K562 (cell line): ENCODE data around the gene RNLS.

ENCODE experiments used
- BCOR ChIP-seq: fragments of 450-650 bp; IDR thresholded peaks from 2 replicates; pipeline ENCODE4 v1.6.1; 2016
- BHLHE40 ChIP-seq: IDR thresholded peaks from 2 replicates; pipeline ENCODE4 v1.6.1; 2011; ENCODE audit warnings: low read length, improper control_type of control experiment
- CEBPB ChIP-seq: fragments of 450-650 bp; IDR thresholded peaks from 2 replicates; pipeline ENCODE4 v1.6.1; 2016; ENCODE audit warnings: missing genetic modification characterization, missing compliant biosample characterization
- GABPA ChIP-seq: fragments of 200-800 bp; sonication (Bioruptor generic); conservative IDR thresholded peaks from 2 replicates; pipeline ENCODE4 v1.6.1; 2016; ENCODE audit warnings: low read depth, missing genetic modification characterization, missing compliant biosample characterization
- MBD2 ChIP-seq: sonication (generic); IDR thresholded peaks from 2 replicates; pipeline ENCODE4 v1.6.1; 2016; ENCODE audit warnings: low read depth, borderline replicate concordance
- PTBP1 ChIP-seq: fragments of 200-400 bp; formaldehyde crosslinking; IDR thresholded peaks from 2 replicates; pipeline ENCODE4 v1.6.1; 2017; ENCODE audit warnings: low read depth, low read length
- ZEB2 ChIP-seq: fragments of 450-650 bp; IDR thresholded peaks from 2 replicates; pipeline ENCODE4 v1.6.1; 2016
- ZFX ChIP-seq: sonication (generic); formaldehyde crosslinking; IDR thresholded peaks from 2 replicates; pipeline ENCODE4 v1.8.0; 2022; ENCODE audit warnings: mild to moderate bottlenecking, missing genetic modification reagents, moderate library complexity
- ZNF780A ChIP-seq: fragments of 250-450 bp; sonication (Bioruptor Pico); IDR thresholded peaks from 2 replicates; pipeline ENCODE4 v1.5.0; 2021; ENCODE audit warnings: mild to moderate bottlenecking
- TF ChIP-seq, protein P1 (sequence below): fragments of 450-650 bp; IDR thresholded peaks from 2 replicates; pipeline ENCODE4 v1.6.1; 2016; ENCODE audit warnings: antibody characterized with exemption
- TF ChIP-seq, protein P2 (sequence below), 3 experiments: IDR thresholded peaks in 2 of 3; conservative IDR thresholded peaks in 1 of 3; 2 replicates each; pipeline ENCODE4 v1.5.1; 2011 to 2012; ENCODE audit warnings: low read length in 3 of 3, mild to moderate bottlenecking in 3 of 3, control low read depth in 2 of 3, improper control_type of control experiment in 1 of 3, inconsistent platforms in 1 of 3, low read depth in 1 of 3, mixed read lengths in 1 of 3, moderate library complexity in 1 of 3; ENCODE audit not compliant: insufficient read depth in 2 of 3

- TF ChIP-seq, protein P1, sequence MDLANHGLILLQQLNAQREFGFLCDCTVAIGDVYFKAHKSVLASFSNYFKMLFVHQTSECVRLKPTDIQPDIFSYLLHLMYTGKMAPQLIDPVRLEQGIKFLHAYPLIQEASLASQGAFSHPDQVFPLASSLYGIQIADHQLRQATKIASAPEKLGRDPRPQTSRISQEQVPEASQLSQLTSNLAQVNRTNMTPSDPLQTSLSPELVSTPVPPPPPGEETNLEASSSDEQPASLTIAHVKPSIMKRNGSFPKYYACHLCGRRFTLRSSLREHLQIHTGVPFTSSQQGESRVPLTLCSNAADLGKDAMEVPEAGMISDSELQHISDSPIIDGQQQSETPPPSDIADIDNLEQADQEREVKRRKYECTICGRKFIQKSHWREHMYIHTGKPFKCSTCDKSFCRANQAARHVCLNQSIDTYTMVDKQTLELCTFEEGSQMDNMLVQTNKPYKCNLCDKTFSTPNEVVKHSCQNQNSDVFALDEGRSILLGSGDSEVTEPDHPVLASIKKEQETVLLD = no peak
- TF ChIP-seq CEBPB (no peak), BHLHE40 (no peak), PTBP1 (no peak), BCOR (no peak), ZFX (CRISPR knock-in tag) (no peak), ZNF780A (CRISPR knock-in tag) (no peak), GABPA (no peak), MBD2 (no peak), ZEB2 (no peak)
- TF ChIP-seq, protein P2, sequence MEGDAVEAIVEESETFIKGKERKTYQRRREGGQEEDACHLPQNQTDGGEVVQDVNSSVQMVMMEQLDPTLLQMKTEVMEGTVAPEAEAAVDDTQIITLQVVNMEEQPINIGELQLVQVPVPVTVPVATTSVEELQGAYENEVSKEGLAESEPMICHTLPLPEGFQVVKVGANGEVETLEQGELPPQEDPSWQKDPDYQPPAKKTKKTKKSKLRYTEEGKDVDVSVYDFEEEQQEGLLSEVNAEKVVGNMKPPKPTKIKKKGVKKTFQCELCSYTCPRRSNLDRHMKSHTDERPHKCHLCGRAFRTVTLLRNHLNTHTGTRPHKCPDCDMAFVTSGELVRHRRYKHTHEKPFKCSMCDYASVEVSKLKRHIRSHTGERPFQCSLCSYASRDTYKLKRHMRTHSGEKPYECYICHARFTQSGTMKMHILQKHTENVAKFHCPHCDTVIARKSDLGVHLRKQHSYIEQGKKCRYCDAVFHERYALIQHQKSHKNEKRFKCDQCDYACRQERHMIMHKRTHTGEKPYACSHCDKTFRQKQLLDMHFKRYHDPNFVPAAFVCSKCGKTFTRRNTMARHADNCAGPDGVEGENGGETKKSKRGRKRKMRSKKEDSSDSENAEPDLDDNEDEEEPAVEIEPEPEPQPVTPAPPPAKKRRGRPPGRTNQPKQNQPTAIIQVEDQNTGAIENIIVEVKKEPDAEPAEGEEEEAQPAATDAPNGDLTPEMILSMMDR (IDR thresholded peaks at IDR 0.05 in 2 of 3, conservative IDR thresholded peaks at IDR 0.05 in 1 of 3; ENCODE audit: insufficient read depth in 2 of 3, low read depth in 1 of 3, low read length in 3 of 3) = no peak
Observed at GRCh38 chr10:88239212-88239611, 343.9 kb downstream of the RNLS start.
